GM21825 (cell line): Measurements from ENCODE around the gene SEPHS2.

ENCODE experiments used
- ATAC-seq: cut with Tn5 transposase; IDR thresholded peaks from one replicate; pipeline ENCODE4 v1.9.1; 2021; ENCODE audit warnings: mild to moderate bottlenecking, moderate library complexity; ENCODE audit not compliant: unreplicated experiment

The SEPHS2 gene

DNA sequence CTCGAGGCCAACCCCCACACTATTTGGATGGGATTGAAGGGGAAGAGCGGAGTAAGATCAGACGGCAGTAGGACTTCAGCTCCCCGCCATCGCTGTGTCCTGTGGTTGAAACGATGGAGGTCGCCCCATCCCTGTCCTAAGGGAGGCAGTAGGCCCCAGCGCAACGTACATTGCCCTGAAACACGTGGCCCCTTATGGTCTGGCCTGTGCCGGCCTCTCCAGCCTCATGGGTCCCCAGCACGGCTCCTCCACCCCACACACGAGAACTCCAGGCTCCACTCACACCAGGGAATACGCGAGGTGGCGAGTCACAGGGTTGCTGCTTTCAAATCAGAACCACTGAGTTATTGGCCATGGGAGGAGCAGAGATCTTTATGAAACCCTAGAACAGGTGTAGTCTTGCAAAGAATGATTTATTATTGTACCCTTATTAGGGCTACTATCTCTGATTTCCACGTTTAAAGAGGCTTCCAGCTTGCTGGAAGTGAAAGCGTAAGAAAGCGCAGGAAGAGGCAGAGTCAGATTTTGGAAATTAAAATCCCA is 15.2 kb downstream of the SEPHS2 start:
- peak; percentile 5 for ATAC-seq

DNA sequence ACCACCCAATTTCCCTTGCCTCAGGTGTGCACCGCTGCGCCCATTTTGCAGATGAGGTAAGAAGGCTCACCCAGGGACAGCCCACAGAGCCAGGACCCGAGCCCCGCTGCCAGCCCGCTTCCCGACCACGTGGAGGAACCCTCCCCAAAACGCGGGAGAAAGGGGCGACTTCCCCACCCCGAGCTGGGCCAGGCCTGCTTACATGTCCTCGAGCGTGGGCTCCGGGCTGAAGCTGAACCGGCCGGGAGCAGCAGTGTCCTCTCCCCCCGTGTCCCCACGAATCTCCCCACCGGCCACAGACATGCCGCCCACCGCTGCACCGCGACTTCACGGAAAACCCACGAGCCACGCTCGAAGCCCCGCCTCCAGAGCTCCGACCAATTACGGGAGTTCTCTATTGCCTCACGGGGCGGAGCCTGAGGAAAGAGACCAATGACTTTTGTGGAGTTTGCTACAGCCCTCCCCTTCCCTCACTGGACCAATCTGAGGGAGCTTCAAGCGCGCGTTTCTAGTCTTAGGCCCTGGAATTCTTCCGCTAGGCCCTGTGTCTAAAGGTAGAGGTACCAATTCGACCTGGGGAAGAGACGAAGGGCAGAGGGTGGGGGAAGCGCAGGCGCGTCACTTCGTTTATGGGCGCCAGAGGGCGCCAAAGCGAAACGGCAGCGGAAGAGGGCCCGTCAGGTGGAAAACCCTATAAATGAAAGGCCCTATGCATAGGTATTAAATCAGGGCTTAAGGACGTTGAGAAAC is 15.8 kb downstream of the SEPHS2 start, which contains the start of gene DCTPP1:
DCTPP1 (minus strand) TSS at position 353 of the 750 bp plus-strand sequence; CDS start at position 303, 50 bp downstream.
- peak; percentile 94 for ATAC-seq

DNA sequence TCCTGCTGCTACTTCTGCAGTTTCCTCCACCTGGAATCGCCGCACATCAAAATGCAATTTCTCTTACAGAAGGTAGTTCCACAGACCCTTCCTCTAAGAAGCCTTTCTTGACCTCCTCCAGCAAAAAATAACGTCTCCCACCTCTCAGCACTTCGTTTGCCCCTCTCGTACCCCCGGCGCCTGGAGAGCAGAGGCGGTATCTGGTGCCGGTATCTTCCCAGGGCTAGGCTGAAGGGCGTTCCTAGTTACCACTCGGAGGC is 16.3 kb downstream of the SEPHS2 start:
- no peak for ATAC-seq

DNA sequence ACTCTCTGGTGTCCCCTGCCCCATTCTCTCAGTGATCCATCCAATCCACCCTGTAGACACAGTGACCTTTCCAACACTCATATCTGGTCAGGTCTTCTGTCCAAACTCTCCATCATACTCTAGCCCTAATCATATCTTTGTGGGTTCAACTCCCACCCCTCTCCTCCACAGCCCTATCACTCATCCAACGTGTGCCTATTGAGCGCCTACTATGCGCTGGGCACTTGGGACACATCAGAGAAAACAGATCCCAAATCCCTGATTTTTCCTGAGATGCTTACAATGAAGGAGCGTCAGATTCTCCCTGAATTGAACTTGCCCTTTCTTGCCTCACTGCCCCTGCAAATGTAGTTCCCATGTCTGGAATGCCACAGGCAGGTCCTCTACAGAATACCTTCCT is 17.6 kb downstream of the SEPHS2 start:
- ATAC-seq = no peak

DNA sequence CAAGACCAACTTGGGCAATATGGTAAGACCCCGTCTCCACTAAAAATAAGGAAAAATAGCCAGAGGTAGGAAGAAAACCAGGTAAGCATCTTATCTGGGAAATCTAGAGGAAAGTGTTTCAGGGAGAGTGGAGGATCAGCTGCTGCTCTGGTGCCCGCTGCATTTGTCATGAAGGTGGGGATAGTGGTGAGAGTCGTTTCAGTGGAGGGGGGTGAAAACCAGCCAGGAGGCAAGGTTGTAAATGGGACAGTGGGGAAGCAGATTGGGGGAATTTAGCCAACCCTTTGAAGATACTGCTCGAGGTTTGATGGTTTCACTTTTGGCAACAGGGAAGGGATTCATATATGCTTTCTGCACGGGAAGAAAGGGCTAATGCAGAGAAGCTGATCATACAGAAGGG is 24.7 kb downstream of the SEPHS2 start:
- no peak for ATAC-seq

DNA sequence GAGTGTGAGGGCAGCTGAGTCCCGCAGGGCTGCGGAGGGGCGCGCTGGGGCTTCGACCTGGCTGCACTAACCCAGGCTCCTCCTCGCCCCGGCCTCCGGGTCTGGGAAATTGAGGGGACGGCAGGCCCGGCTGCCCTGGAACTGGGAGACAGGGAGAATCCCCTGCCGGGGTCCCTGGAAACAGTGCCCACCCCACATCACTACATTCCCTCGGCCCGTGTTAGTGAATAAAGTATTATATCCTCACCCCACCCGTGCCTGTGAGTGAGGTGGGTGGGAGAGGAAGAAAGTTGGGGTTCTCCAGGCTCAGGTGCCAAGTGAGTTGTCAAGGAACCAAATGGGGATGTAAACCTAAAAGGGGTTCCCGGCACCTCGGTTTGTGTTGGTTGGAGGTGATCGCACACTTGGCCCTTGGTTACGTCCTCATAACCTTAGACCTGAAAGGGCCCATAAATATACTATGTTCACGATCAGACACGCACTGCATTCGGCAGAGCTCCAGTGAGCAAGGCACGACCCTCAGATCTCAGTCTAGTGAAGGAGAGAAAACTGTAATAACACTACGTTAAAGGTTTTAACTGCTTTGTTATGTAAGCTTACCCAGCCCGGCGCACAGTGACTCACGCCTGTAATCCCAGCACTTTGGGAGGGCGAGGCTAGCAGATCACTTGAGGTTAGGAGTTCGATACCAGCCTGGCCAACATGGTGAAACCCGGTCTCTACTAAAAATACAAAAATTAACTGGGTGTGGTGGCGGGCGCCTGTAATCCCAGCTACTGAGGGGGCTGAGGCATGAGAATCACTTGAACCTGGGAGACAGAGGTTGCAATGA is 27.1 kb downstream of the SEPHS2 start:
- ATAC-seq = no peak

DNA sequence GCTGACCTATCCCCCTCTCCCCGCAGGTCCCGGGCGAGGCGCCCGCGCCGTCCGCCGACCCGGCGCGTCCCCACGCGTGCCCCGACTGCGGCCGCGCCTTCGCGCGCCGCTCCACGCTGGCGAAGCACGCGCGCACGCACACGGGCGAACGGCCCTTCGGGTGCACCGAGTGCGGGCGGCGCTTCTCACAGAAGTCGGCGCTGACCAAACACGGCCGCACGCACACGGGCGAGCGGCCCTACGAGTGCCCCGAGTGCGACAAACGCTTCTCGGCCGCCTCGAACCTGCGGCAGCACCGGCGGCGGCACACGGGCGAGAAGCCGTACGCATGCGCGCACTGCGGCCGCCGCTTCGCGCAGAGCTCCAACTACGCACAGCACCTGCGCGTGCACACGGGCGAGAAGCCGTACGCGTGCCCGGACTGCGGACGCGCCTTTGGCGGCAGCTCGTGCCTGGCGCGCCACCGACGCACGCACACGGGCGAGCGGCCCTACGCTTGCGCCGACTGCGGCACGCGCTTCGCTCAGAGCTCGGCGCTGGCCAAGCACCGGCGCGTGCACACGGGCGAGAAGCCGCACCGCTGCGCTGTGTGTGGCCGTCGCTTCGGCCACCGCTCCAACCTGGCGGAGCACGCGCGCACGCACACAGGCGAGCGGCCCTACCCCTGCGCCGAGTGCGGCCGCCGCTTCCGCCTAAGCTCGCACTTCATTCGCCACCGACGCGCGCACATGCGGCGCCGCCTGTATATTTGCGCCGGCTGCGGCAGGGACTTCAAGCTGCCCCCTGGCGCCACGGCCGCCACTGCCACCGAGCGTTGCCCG is 27.9 kb downstream of the SEPHS2 start:
- peak; percentile 73 for ATAC-seq

DNA sequence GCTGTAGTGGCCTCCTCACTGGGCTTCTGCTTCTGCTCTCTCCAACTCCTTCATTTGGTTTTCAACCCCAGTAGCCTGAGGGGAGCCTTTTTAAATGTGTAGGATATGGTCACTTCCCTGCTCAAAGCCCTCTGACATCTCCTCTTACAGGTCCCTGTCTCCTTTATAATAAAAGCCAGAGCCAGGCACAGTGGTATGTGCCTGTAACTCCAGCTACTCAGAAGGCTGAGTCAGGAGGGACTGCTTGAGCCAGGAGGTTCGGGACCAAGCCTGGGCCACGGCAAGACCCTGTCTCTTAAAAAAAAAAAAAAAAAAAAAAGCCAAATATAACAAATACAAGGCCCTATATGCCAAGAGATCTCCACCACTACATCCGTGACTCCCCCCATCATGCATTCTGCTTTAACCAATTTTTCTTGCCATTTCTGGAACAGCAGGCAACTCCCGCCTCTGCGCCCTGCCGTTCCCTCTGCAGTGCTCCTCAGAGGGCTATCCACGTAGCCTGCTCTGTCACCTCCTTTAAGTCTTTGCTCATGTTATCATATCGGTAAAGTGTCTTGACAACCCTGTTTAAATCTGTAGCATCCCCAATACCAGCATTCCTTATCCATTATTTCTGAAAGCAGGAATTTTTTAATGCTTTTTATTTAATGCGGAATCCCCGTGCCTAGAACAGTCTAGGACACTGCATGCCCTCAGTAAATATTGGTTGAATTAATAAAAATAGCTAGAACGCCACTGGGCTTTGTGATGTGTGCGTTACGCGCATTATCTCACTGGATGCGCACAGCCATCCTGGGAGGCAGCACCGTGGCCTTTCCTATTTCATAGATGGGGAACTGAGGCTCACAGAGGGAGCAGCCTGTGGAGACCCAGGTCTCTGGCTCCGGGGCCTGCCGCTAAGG is 28.8 kb downstream of the SEPHS2 start:
- no peak for ATAC-seq

DNA sequence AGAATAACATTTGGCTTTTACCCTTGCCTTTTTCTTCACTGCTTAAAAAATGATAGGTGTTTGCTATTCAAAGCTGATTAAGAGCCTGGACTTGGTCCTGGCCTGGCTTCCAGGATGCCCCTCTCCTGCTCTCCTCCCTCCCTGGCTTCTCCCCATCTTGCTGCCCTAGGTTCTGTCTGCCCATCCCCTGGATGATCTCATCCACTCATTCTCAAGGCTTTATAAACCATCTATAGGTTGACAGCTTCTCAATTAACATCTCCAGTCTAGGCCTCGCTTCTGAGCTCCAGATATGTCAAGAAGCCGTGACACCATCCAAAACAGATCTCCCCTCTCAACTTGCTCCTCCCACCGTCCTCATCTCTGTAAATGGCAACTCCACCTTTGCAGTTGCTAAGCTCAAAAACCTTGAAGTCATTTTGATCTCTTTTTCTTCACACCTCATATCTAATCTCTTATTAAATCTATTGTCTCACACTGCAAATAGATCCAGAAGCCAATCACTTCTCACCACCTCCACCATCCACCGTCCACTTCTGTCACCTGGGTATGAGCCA is 29.5 kb downstream of the SEPHS2 start:
- no peak for ATAC-seq

DNA sequence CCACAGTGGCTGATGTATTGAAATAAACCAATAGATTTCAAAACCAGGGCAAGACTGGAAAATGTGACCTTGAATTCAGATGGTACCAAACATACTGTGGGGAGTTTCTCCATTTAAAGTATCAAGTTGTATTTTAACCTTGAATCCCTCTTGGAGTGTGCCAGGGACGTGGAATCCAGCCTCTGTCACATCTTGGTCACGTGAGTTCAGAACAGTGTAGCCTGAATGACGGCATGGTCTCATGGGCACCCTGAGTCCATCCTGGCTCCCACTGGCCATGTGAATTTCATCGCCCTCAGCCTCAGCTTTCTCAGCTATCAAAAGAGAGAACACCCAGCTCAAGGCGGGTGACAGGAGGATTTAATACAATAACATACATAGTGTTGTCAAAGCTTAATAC is 31.5 kb downstream of the SEPHS2 start:
- no peak for ATAC-seq

DNA sequence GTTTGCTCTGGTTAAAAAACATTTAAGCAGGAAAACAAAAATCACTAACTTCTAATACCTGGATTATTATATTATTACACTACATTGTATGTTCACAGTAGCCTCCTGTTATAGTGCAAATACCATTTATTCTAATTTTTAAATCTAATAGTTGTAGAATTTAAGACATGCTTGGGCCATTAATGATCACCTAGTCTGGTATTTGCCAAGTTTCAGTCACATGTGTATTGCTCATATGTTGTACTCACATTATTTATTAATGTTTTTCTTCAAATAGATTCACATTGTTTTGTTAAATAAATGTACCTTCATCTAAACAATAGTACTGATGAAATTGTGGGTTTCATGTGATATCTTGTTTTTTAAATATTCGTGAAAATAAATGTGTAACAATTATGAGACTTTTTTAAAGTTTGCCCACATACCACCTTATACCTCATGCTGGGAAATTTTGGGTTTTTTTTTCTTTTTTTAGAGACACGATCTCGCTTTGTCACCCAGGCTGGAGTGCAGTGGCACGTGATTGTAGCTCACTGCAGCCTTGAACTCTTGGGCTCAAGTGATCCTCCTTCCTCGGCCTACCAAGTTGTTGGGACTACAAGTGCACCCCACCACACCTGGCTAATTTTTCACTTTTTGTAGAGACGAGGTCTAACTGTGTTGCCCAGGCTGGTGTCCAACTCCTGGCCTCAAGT is 32.4 kb downstream of the SEPHS2 start:
- no peak for ATAC-seq

DNA sequence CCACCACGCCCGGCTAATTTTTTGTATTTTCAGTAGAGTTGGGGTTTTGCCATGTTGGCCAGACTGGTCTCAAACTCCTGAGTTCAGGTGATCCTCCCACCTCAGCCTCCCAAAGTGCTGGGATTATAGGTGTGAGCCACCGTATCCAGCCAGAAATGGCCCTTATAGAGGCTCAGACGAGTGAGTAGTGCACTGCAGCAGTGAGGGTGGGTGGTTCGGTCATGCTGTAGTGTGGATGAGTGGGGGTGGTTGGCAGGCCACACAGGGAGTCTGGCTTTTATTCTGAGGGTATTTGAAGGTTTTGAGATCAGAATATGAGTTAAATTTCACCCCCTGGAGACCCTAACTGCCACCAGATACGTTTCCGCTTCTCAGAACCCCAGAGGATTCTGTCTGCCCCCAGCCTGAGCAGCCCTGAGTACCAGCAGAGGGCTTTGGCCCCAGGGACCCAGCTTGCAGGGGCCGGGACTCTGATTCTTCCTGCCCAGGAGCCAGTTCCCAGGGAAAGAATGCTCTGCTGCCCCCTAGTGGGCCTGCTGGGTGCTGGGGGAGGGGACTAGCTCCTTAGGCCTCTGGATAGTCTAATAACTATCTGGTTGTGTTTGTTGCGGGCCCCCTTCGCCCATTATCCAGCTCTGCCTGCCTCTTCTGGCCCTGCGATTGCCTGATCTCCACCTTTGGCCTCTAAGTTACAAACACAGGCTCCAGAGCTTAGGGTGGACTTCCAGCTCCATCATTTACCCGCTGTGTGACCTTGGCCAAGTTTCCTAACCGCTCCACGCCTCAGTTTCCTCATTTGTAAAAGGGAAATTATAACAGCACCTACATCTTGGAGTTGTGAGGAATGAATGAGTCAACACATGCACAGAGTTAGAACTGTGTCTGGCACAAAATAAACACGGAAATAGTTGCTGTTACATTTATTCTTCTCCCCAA is 36.3 kb downstream of the SEPHS2 start:
- ATAC-seq = peak; percentile 48

DNA sequence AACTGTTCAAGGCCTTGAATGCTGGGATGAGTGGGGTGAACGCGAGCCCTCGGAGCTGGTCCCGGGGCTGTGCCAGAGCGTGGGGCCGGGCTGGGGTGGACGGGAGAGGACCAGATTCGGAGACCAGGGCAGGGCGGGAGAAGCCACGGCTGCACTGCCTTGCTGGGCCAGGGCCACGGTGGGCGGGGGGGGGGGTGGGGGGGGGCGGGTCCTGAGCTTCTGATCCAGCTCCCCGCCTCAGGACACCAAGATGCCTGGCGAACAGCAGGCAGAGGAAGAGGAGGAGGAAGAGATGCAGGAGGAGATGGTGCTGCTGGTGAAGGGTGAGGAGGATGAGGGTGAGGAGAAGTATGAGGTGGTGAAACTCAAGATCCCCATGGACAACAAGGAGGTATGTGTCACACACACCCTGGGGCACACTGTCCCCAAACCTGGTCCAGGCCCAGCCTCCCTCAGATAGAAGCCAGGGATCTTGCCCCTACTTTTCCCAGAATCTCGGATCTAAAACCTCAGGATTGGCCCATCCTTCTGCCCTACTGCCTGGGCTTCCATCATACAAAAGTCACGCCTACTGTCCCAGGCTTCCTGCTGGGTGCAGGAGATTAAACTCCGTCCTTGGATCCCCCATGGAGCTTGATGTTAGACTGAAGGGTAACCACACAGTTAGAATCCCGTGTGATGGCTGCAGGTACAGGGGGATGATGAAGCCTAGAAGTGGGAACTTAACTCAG is 37.7 kb downstream of the SEPHS2 start:
- no peak for ATAC-seq

DNA sequence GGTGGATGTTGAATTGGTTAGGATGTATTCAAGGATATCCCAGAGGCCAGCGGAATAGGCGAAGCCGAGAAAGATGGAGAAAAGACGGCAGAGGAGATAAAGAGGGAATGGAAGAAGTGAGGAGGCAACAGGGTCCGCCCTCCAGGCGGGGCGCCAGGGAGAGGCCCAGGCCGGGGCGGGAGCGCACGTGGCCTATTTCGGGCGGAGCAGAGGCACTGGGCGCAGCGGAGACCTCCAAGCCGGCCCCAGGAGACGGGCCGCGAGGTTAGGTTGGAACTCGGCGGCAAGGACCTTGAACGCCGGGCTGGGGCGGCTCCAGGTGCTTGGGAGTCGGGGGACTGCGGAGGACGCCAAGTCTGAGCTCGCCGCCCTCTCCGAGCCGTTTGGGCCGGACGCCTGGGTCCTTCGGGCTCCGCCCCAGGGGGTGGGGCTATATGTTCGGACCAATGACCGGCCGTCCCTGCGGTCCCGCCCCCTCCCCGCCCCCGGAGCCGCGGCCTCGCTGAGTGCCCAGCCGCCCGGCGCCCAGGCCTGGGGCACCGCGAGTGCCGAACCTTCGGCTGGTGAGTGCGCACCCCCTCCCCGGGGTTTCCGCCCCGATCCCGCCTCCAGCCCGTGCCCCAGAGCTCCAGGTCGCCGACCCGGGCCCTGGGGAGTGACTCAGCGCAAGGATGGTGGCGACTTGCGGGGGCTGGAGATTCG is 38.4 kb downstream of the SEPHS2 start, which contains the start of gene ZNF771:
ZNF771 (plus strand) TSS at position 505 of the 702 bp plus-strand sequence. CDS start 448 bp downstream, outside the sequence.
- ATAC-seq = peak; percentile 71

DNA sequence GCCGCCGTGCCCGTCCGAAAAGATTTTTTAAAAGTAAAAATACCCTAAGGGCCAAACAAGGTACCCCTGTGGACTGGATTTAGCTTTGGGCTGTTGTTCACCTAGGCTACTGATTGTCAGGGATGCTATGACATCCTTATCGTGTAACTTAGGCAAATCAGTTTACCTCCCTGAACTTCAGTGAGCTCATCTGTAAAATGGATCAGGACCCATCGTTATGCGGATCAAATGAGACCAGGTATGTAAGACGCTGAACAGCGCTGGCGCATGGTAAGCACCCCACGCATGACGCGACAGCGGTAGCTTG is 38.9 kb downstream of the SEPHS2 start:
- ATAC-seq = no peak

DNA sequence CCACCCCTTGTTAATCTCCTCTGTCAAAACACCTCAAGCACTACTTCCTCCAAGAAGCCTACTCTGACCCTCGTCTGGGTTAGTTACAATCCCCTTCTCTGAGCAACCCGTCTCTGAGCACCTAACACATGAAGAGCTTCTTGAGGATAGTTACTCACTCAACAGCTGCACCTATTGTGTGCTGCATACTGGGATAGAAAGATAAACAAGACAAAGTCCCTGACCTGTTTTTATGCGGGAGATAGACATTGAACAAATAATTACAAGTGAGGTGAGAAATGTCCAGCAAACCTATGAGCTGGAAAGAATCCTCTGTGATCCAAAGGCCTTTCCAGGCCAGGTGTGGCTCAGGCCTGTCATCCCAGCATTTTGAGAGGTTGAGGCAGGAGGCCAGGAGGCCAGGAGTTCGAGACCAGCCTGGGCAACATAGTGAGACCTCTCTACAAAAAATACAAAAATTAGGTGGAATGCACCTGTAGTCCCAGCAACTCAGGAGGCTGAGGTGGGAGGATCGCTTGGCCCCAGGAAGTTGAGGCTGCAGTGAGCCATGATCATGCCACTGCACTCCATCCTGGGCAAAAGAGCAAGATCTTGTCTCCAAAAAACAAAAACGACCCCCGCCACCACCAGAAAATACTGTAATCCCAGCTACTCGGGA is 43.8 kb downstream of the SEPHS2 start:
- ATAC-seq = no peak
